ENCODE data around the gene LGALSL. TPM values are rescaled to one million over a fixed set of nuclear protein-coding genes. Genes with fewer than 3 reads are reported as not detected.

The LGALSL gene
- total and polyA plus RNA-seq, 2 of the 13 experiments (the other 11 are each of a cell fraction or from before 2014, with no cell fraction given): 15.4 to 20.0 TPM

GRCh38 chr2:64488050-64488974 lies 34.4 kb downstream of the LGALSL start:
- WGBS (ENCODE audit: low lambda C conversion rate): 21% methylated on average over 20 of the region's 20 CpGs
- Histone ChIP-seq H3K9me3 (ENCODE audit: low read length) (no peaks in the 10 kb centered on the region), H3K4me2 (ENCODE audit: low read depth, low read length) (peak overlapping the region; percentile 79), H3K36me3 (replicated peaks in 1 of 2; ENCODE audit: control insufficient read depth in 1 of 2, insufficient read depth in 2 of 2, low read length in 2 of 2) (no peaks in the 10 kb centered on the region), H3K4me3 (replicated peaks in 1 of 3; ENCODE audit: insufficient read depth in 1 of 3, low read depth in 2 of 3, low read length in 3 of 3) (peak overlapping the region in 2 of 3 experiments; percentile 30 to 53; a peak in 3 of 6 replicates), H3K27me3 (ENCODE audit: control insufficient read depth in 1 of 2, insufficient read depth in 2 of 2, low read length in 2 of 2) (peaks cover 7 to 48% of the 10 kb centered on the region in 2 experiments), H2AFZ (ENCODE audit: low read length) (peak overlapping the region; percentile 84), H4K20me1 (ENCODE audit: insufficient read depth, low read length) (no peaks in the 10 kb centered on the region), H3K4me1 (ENCODE audit: insufficient read depth, low read length) (peaks cover 6% of the 10 kb centered on the region), H3K79me2 (ENCODE audit: insufficient read depth, low read length) (no peaks in the 10 kb centered on the region), H3K27ac (ENCODE audit: extremely low read length, insufficient read depth, low read length) (no peak overlapping the region), H3K9ac (ENCODE audit: insufficient read depth, low read depth, low read length) (no peak overlapping the region)
- intact Hi-C loops (cut with micrococcal nuclease; ENCODE audit: unreplicated experiment): loop anchor here (1.0 kb wide), 2 partner anchors 157 to 439 kb away; no protein-coding TSS in a partner anchor
- FAIRE-seq (peak; percentile 89), ATAC-seq (peak; percentile 81), DNase-seq (ENCODE audit: low spot score) (peak; percentile 47)
- CTCF ChIA-PET (ENCODE audit: low intra/inter-chr PET ratio, low total read pairs): interaction anchor here (0.8 to 5.3 kb wide), 7 partner anchors 73 to 439 kb away, joined by 3 to 86 read pairs (median 4); no protein-coding TSS in a partner anchor
- in situ Hi-C loops (cut with HindIII; ENCODE audit: extremely low pct_ligation_motif_present, low pct_unique_long_range_greater_than_20kb): loop anchor here (5.0 to 10.0 kb wide), 2 partner anchors 156 to 434 kb away; no protein-coding TSS in a partner anchor
- POLR2A ChIA-PET: no interaction called here
- no TSS peak for BruUV-seq (replicated peaks)
- TF ChIP-seq, protein P1, sequence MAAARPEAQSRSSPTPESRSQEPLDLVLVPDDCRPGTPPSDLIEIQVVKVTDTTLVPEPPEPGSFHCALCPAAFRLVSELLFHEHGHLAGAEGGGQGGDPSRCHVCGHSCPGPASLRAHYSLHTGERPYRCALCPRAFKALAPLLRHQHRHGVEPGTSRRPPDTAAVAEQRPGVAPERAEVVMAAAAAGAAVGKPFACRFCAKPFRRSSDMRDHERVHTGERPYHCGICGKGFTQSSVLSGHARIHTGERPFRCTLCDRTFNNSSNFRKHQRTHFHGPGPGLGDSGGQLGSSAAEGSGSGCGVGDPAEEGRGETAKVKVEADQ (CRISPR knock-in tag; IDR thresholded peaks at IDR 0.05; ENCODE audit: borderline replicate concordance): no peak
- TF ChIP-seq ZC3H4 (CRISPR knock-in tag; IDR thresholded peaks at IDR 0.05; ENCODE audit: borderline replicate concordance) (no peak), KDM5A (IDR thresholded peaks at IDR 0.05; ENCODE audit: borderline replicate concordance, low read length) (no peak), ZNF615 (CRISPR knock-in tag; IDR thresholded peaks at IDR 0.05; ENCODE audit: borderline replicate concordance) (no peak), MAF1 (CRISPR knock-in tag; IDR thresholded peaks at IDR 0.05; ENCODE audit: borderline replicate concordance) (no peak), IRF2 (CRISPR knock-in tag; IDR thresholded peaks at IDR 0.05) (no peak), NR0B2 (CRISPR knock-in tag; IDR thresholded peaks at IDR 0.05) (no peak), ZNF83 (CRISPR knock-in tag; IDR thresholded peaks at IDR 0.05; ENCODE audit: borderline replicate concordance) (no peak), NCOA2 (CRISPR knock-in tag; IDR thresholded peaks at IDR 0.05) (no peak), FIP1L1 (IDR thresholded peaks at IDR 0.05; ENCODE audit: borderline replicate concordance, insufficient read depth, low read depth, low read length) (no peak), ZNF597 (CRISPR knock-in tag; IDR thresholded peaks at IDR 0.05) (no peak), KDM5B (CRISPR knock-in tag; IDR thresholded peaks at IDR 0.05; ENCODE audit: borderline replicate concordance) (no peak), HNRNPK (IDR thresholded peaks at IDR 0.05; ENCODE audit: low read depth, low read length, poor library complexity, severe bottlenecking) (no peak), SP4 (CRISPR knock-in tag; IDR thresholded peaks at IDR 0.05) (no peak)
- TF ChIP-seq, protein P2, sequence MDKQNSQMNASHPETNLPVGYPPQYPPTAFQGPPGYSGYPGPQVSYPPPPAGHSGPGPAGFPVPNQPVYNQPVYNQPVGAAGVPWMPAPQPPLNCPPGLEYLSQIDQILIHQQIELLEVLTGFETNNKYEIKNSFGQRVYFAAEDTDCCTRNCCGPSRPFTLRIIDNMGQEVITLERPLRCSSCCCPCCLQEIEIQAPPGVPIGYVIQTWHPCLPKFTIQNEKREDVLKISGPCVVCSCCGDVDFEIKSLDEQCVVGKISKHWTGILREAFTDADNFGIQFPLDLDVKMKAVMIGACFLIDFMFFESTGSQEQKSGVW (CRISPR knock-in tag; IDR thresholded peaks at IDR 0.05; ENCODE audit: borderline replicate concordance): no peak
- TF ChIP-seq, protein P3, sequence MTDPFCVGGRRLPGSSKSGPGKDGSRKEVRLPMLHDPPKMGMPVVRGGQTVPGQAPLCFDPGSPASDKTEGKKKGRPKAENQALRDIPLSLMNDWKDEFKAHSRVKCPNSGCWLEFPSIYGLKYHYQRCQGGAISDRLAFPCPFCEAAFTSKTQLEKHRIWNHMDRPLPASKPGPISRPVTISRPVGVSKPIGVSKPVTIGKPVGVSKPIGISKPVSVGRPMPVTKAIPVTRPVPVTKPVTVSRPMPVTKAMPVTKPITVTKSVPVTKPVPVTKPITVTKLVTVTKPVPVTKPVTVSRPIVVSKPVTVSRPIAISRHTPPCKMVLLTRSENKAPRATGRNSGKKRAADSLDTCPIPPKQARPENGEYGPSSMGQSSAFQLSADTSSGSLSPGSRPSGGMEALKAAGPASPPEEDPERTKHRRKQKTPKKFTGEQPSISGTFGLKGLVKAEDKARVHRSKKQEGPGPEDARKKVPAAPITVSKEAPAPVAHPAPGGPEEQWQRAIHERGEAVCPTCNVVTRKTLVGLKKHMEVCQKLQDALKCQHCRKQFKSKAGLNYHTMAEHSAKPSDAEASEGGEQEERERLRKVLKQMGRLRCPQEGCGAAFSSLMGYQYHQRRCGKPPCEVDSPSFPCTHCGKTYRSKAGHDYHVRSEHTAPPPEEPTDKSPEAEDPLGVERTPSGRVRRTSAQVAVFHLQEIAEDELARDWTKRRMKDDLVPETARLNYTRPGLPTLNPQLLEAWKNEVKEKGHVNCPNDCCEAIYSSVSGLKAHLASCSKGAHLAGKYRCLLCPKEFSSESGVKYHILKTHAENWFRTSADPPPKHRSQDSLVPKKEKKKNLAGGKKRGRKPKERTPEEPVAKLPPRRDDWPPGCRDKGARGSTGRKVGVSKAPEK (CRISPR knock-in tag; IDR thresholded peaks at IDR 0.05; ENCODE audit: borderline replicate concordance): no peak
